HG02870 (cell line): ENCODE results near the gene CCL20.
"Not testable (repeated sequence)": the region's sequence is repeated elsewhere in the genome, so short reads cannot be mapped to it uniquely, and the experiment has no call there.

Experiments
- ATAC-seq: cut with Tn5 transposase; IDR thresholded peaks from one replicate; pipeline ENCODE4 v1.9.1; 2021; ENCODE audit warnings: mild to moderate bottlenecking, moderate library complexity; ENCODE audit not compliant: unreplicated experiment

CCL20 gene

DNA sequence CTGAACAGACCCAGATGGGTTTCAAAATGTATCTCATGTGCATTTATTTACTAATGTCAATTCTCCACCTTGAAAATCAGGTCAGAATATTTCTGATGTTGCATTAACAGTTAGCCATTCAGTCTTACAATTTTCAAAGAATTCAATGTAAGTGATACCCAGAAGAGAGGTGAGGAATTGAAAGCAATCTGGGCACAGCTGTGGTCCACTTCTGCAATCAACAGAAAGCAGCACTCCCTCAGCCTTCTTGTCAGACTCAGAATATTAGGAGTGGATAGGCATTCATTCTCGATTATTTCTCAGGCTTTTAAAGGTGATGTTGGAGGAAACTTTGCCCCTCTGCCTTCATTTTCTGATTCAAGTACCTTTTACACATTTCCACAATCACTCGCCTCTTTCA is 15.7 kb downstream of the CCL20 start:
- no peak for ATAC-seq

DNA sequence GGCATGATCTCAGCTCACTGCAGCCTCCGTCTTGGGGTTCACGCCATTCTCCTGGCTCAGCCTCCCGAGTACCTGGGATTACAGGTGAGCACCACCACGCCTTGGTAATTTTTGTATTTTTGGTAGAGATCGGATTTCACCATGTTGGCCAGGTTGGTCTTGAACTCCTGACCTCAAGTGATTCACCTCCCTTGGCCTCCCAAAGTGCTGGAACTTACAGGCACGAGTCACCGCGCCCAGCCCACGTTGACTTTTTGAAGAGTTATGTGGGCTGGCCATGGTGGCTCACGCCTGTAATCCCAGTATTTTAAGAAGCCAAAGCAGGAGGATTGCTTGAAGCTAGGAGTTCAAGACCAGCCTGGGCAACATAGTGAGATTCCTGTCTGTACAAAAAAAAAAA is 20.8 kb downstream of the CCL20 start:
- no peak for ATAC-seq

DNA sequence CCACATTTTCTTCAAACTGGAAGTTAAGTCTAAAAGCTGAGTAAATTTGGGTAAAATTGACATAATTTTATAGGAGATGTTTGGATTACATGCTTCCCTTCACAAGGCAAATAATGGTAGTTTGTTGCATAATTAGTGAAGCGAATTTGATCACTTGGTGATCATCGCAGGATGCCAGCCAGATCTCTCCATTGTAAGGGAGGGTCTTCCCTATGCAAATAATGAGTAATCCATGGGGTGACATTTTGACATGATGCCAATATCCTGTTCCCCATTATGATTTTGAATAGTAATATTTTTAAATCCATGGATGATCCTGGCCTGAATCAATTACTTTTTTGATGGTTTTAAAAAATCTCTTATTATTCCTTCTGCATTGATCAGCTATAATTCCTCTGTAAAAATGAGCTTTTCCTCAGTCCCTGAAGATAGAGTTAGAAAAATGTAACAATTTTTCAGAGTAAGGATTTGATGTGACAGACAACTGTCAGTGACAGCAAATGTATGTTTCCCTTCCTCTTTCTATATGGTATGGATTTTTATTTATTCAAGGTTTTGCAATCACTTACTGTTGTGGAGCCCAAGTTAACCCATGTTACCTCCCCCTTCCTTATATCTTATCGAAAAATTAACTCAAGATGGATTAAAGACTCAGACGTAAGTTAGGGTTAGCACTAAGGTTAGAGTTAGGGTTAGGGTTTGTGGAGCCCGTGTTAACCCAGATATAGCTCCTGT is 21.4 kb downstream of the CCL20 start:
- no peak for ATAC-seq

DNA sequence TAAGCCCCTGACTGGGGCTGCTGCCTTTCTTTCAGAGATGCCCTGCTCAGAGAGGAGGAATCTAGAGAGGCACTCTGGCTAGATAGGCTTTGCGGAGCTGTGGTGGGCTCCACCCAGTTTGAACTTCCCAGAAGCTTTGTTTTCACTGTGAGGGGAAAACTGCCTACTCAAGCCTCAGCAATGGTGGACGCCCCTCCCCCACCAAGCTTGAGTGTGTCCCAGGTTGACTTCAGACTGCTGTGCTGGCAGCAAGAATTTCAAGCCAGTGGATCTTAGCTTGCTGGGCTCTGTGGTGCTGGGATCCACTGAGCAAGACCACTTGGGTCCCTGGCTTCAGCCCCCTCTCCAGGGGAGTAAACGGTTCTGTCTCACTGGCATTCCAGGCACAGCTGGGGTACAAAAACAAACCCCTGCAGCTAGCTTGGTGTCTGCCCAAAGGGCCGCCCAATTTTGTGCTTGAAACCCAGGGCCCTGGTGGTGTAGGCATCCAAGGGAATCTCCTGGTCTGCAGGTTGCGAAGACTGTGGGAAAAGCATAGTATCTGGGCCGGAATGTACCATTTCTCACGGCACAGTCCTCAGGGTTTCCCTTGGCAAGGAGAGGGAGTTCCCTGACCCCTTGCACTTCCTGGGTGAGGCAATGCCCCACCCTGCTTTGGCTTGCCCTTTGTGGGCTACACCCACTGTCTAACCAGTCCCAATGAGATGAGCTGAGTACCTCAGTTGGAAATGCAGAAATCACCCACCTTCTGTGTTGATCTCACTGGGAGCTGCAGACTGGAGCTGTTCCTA is 25.9 kb downstream of the CCL20 start:
- ATAC-seq: not testable (repeated sequence)

DNA sequence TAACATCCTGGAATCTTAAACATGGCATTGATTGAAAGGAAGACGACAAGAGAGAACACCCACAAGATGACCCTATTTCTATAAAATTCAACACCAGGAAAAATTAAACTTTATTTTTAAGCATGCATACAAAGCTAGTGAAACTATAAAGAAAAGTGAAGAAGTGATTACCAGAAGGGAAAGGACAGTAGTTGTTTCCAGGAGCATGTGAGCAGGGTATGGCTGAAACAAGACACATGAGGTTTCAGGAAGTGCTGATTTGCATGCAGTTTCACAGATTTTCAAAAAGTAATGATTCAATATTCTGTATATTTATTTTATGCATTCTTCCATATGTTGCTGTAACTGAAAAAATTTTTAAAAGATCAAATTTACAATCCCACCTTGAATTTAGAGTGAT is 33.2 kb downstream of the CCL20 start:
- no peak for ATAC-seq

DNA sequence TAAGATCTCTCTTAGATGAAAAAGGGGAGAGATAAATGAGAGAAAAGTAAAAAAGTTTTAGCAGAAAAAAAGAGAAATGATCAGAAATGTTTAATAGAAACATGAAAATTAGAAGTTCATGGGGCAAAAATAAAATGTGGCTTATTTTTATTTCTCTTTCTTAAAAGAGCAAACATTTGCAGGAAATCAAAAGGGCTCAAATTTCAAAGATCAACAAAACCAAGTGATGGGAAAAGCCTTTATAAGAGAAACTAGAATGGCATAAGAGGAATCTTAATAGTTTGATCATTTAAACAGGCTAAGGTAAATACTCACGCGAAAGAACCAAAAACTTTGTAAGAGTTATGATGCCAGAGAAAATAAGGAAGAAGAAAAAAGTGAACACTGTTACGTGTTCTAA is 34.5 kb downstream of the CCL20 start:
- no peak for ATAC-seq

DNA sequence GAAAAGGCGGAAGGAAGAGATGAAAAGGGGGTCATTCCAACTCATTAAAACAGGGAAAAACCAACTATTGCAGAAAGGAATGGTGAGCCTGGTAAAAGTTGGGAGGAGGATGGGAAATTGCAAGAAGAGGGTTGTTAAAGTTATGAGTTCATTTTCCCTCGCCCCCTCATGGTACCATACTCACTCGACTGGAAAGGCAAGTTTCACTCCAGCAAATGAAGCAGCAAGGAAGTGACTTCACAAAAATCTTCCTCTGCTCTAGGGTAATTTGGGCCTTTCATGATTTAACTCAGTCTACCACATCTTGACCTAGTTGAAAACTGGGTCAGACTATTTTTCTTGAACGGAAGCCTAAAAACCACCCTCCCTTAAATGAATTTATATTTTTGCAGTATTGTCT is 34.9 kb downstream of the CCL20 start:
- peak; percentile 79 for ATAC-seq

DNA sequence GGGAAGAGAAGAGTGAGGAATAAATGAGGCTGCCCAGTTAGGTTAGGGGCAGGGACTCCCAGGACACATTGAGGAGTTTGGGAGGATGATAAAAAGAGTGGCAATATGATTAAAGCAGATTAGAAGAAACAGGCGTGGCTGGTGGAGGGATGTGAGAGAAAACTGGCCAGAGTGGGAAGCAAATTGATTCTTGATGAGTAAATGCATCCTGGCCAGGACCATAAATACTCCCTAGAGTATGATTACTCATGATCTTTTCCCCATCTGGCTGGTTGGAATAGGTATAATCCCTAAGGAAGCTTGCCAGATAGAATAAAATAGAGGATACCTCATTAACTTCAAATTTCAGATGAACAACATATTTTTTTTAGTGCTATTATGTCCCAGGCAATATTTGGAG is 36.3 kb downstream of the CCL20 start:
- no peak for ATAC-seq

DNA sequence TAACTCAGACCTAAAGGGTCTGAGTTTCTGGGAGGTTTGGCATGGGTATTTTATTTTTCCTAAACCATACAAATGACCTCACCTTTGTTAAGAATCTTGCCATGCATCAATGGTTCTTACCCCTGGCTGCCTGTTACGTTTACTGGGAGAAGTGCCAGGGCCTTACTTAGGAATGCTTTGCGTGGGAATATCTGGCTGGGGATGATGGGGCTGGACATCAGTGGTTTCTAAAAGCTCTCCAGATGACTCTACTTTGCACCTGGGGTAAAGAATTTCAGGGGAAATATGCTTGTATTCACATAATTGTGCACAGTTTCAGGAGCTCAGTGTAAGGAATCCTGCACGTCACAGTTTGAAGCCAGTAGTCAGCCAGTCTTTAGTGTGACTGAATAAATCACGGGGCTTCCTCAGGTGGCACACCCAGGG is 39.6 kb downstream of the CCL20 start:
- ATAC-seq: no peak

DNA sequence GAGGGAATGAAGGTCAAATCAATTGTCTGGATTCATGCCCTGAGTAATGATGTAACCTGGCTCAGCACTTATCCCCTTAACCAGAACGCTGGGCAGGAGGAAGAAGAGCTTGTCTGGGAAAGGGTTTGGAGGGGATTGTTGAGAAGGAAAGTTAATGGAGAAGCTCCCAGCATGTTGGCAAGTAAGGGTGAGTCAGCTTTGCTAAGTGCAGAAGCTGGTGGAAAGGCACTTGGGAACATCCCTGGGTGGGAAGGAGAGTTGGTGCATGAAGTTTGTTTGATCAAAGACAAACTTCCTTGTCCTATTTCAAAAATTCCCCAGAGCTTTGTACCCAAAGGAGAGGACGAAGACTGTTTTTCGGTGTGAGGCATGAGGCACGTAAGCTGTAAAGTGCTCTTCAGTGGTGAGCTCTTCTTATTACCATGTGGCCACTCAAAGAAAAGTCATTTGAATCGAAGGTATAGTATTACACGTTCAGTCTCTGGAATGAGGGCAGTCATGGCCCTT is 40.2 kb downstream of the CCL20 start:
- no peak for ATAC-seq

DNA sequence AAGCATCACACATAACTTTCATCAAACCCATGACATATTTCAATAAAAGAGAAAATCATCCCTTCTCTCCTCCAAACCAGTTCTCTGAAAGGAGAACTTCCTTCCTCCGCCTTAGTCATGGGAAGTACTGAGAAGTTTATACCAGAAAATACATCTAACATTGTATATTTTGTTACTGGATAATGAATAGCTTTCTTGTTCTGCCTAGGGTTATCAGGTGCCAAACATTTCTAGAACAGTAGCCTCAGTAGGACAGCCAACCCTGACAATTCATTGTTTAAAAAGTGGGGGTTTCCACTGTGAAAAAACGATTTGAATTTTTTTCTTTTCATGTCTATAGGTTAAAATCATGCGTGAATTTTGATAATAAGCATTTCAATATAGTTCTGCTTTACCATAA is 41.8 kb downstream of the CCL20 start:
- ATAC-seq: no peak

DNA sequence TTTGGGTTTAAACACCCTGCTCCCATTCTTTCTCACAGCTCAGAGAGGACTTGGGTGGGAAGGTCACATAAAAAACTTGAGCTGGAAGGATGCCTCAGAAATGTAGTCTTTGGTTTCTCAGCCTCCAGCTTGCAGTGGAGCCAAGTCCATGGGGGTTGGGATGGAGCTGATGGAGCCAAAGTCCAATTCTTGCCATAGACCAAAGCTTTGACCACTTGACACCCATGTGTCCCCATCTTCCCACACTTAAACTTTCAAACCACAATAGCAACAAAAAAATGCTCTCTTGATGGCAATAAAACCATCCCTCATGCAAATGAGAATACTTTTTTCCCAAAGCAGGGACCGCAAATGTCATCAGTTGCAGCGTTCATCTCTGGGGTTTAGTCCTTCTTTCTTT is 43.1 kb downstream of the CCL20 start:
- ATAC-seq: no peak

DNA sequence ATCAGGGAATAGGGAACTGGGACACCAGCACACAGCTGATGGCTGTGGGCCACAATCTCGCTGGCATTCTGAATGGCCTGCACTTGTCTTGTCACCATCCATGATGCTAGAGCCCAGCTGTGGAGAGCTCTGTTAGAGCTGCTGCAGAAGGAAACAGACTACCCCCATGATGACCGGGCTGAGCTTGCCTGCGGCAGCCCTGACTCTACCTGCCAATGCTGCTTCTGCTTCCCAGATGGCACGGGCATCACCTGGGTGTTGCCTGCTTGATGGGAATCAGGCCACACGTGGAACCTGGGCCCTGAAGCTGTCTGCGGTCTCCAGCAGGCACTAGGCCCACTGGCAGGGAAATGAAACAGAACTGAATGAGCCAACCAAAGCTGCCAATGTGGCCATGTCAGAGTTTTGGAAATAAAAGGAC is 46.6 kb downstream of the CCL20 start:
- no peak for ATAC-seq

DNA sequence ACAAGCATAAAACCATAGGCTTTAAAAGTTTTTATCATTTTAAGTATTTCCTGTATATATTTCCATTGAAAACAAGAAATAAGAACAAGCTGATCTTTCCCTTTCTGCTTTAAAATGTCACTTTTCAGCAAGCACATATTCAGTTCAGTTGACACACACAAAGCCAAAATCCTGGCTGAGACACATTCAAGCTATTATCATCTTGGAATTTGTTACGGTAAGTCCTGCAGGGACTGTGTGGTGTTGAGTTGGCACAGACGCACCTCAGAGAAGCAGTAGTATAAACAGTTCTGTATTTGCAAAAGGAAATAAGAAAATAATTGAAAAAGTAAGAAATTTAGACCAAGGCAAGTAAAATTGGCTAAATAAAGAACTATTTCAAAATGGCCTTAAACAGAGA is 47.4 kb downstream of the CCL20 start:
- no peak for ATAC-seq

DNA sequence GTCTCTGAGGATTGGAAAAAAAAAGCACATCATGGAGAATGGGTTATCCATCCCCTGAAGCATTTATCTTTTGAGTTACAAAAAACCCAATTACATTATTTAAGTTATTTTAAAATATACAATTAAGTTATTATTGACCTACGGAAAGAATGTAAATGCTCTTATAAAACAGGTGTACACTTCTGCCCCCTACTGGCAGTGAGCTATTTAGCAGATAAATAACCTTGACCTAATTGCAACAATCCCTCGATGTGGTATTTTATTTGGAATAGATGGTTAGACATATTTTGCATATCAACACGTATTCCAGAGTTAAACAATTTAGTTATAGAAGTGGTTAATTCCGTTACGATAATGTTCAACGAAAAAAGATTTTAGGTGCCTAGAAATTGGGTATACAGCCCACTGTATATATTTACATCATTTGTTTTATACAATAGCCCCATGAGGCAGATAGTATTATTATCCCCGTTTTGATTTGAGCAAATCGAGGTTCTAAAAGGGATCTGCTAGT is 48.6 kb downstream of the CCL20 start:
- peak; percentile 57 for ATAC-seq

DNA sequence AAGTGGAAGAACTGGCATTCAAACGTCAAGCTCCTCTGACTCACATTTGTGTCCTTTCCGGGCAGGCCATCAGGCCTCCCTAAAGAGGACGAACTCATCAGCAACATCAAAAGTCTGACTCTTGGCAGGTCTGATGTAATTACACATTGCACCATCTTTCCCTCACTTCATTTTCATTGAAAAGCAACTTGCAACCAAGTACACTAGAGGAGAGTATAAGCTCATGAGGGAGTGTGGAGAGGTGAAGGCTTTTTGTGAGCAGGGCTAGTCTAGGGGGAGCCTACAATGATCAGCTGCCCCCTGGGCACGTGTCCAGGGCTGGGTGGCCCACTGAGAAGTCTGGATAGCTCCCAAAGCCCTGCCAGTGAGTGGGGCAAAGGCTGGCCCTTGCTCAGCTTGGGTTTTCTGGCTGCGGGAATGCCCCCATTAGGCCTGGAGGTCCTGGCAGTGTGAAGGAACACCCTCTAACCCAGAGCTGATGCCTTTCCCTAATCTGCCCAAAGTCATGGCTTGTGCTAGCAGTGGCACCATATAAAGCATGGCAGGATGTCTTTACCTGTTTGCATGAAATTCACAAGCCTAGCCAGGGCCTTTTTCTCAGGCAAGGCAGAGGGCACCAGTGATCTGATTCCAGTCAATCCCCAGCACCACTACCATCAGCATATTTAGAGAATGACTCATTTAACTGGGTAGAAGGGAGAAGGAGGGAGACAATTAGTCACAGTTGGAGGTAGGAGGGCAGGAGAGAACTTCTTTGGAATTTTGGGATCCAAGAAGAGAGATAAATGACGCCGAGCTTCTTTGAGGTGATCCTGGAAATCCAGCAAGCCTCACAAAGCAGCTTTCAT is 49.3 kb downstream of the CCL20 start:
- no peak for ATAC-seq

DNA sequence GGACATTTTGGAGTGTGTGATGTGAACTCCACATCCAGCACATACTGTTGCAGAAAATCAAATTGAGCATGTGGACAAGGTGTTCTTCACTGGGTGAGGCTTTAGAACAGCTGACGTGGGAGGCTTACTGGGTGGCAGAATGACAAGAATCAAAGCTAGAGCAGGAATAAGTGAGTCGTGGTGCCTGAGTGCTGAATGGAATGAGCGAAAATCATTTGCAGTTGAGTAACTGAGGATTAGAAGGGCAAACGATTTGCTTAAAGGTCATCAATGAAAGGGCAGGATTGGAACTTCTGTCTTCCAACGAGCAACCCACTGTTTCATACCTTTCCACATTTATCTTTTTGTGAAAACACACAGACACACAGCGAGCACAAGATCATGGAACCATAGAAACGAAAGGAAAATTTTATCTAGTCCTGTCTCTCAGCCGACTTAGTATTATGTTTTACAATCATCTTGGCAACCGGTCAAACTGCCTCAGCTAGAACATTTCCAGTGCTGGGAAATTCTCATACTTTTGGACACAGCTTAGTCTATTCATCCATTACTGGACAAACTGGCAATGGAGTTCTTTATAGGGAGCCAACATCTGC is 50.6 kb downstream of the CCL20 start:
- ATAC-seq: no peak

DNA sequence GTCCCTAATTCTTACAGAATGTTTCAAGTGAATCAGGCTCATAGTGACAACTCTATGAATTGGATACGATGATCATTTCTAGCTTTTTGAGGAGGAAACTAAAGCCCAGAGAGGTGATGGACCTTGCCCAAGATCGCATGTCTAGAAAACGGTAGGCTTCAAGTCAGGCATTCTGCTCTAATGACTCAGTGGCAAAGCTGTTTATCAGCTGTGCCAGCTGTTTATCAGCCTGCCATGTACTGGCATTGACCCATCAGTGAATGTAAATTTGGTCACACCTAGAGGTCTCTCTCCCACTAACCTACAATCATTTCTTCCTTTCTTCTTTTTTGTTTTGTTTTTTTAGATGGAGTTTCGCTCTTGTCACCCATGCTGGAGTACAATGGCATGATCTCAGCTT is 51.6 kb downstream of the CCL20 start:
- ATAC-seq: no peak
